ENCODE results near the gene DDX24. TPM values are rescaled to one million over a fixed set of nuclear protein-coding genes. Genes with fewer than 3 reads are reported as not detected.

The DDX24 gene
- total RNA-seq, 2 experiments from 2014 or later, result 273 to 292 TPM

- POLR2A ChIA-PET, result no interaction called here
These were observed 28.8 kb downstream of the DDX24 start for GRCh38 chr14:94052199-94052598.

DNA sequence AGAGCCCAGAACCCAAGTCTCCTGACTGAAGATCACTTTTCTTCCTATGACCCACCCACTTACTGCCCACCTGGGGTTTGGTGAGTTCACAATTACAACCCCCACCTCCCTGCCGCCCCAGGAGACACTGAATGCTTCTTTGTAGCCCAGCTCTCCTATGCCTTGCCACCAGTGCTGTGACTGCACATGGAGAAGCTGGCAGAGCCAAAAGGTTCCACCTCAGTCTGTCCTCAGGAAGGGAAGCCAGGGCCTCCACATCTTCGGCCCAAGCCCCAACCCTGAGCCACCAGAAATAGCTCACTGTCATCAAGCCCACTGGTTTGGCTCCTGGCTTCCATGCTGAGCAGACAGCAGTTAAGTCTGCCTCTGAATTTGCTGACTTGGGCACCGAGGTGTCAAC, 29.2 kb downstream of the DDX24 start:
- CTCF ChIA-PET, result interaction anchor here (0.6 to 1.1 kb wide), 2 partner anchors 9 to 108 kb away, joined by 3 to 4 read pairs; no protein-coding TSS in a partner anchor

More at GRCh38 chr14:94052199-94052598, 28.8 kb downstream of the DDX24 start:
- CTCF ChIA-PET, result interaction anchor here (0.6 kb wide), 1 partner anchor 109 kb away, joined by 3 read pairs; no protein-coding TSS in a partner anchor

DNA sequence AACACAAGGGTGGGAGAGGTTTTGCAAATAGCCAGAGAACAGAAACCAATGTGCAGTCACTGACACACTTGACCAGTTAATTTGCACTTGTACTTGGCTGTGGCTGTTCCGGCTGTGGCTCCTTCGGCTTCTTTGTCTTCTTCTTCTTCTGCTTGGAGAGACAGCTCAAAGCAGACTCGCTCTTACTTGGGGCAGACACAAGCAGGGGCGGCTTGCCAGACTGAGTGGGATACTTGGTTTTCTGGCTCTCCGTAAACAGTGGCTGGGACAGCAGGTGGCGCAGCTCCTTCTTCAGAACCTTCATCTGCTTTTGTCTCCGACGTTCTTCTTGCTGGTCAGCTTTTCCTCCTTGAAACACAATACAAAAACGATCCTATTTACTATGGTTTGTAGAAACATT, 29.9 kb downstream of the DDX24 start:
- CTCF ChIA-PET, result interaction anchor here (1.1 kb wide), 1 partner anchor 8 kb away, joined by 4 read pairs; no protein-coding TSS in a partner anchor
- POLR2A ChIA-PET, result no interaction called here

More for the DNA sequence above, 29.2 kb downstream of the DDX24 start:
- POLR2A ChIA-PET, result no interaction called here

DNA sequence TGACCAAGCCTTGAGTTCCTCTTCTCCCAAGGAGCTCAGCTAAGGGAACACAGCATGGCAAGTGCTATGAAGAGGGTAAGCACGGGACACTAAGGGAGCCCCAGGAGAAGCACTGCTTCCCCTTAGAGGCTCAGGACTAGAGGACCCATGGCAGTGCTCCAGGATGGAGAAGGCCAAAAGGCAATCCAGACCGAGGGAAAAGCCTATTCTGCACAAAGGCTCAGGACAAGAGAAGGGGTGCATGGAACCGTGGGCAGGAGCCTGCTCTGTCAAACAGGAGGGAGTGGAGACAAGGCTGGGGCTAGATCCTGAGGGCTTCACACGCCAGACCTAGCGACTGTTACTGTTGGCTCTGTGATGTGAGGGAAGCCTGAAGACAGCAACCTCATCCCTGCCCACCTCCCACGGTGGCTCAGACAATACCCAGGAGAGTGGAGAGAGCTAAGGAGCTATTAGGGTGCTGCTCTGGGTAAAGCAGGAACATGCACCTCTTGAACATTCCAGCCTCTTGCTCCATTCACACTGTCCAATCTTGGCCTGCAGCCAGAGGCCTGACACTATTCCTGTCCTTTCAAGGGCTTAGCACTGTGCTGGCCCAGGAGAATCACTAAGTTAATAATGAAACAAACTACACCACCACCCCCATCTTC, 30.6 kb downstream of the DDX24 start:
- CTCF ChIA-PET, result interaction anchor here (0.6 to 1.3 kb wide), 2 partner anchors 12 to 255 kb away, joined by 3 read pairs; no protein-coding TSS in a partner anchor

GRCh38 chr14:94049625-94050023, 31.4 kb downstream of the DDX24 start:
- ChIA-PET POLR2A (no interaction called here), CTCF (interaction anchor here (0.7 to 1.3 kb wide), 2 partner anchors 13 to 87 kb away, joined by 3 to 4 read pairs; no protein-coding TSS in a partner anchor)

More for the DNA sequence above, 30.6 kb downstream of the DDX24 start:
- POLR2A ChIA-PET, result no interaction called here

- POLR2A ChIA-PET, result no interaction called here
- CTCF ChIA-PET, result interaction anchor here (0.6 to 1.6 kb wide), 3 partner anchors 12 to 88 kb away, joined by 3 to 6 read pairs (median 4); no protein-coding TSS in a partner anchor
These were observed 32.0 kb downstream of the DDX24 start for GRCh38 chr14:94048691-94049624.

DNA sequence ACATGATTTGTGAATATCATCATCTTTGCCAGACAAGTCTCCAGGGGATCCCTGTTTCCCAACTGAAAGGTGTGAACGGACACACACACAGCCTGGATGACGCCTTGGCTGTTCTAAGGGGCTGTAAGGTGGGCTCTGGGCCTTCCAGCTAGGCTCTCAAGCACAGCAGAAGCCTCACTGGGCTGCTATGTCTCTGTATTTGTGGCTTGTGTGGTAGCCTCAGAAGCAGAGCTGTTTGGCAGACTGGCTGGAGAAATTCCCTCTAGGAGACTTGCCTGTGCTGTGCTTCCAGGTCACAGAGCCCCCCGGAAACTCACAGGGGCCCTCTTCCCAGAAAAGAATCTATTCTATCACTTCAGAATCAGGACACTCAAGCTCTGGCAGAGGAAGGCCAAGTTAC, 33.4 kb downstream of the DDX24 start:
- CTCF ChIA-PET, result interaction anchor here (1.6 kb wide), 1 partner anchor 11 kb away, joined by 6 read pairs; no protein-coding TSS in a partner anchor
- POLR2A ChIA-PET, result no interaction called here

DNA sequence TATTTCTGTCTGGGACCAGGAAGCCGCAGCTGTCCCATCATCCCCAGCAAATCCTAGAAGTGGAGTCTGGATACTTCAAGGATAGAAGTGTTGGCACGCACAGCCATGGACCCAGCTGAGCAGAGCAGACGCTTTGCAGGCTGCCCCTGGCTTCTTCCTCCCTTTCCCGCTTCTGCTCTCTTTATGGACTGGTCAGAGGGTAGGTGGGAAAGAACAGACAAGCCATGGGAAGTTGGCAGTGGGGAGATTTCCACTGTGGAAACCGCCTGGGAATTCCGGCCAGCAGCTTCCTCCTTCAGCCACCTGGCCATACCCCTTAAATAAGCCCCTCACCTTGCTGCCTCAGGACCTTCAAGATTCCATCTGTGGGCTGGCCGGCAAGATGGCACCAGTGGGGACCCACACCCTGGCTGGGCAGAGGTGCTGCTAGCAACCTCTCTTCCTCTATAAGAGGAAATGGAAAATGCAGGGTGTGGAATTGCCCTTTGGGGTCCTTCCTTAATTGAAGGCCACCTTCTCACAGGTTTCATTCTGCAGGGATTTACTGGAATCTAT, 34.2 kb downstream of the DDX24 start:
- POLR2A ChIA-PET, result no interaction called here
- CTCF ChIA-PET, result interaction anchor here (1.1 kb wide), 1 partner anchor 10 kb away, joined by 3 read pairs; no protein-coding TSS in a partner anchor

GRCh38 chr14:94045563-94046345, 35.2 kb downstream of the DDX24 start:
- POLR2A ChIA-PET, result no interaction called here
- CTCF ChIA-PET, result interaction anchor here (1.1 to 1.6 kb wide), 2 partner anchors 9 to 135 kb away, joined by 3 read pairs; no protein-coding TSS in a partner anchor

- CTCF ChIA-PET, result interaction anchor here (1.6 kb wide), 1 partner anchor 136 kb away, joined by 3 read pairs; no protein-coding TSS in a partner anchor
- POLR2A ChIA-PET, result no interaction called here
These were observed 35.9 kb downstream of the DDX24 start for GRCh38 chr14:94045101-94045500.

DNA sequence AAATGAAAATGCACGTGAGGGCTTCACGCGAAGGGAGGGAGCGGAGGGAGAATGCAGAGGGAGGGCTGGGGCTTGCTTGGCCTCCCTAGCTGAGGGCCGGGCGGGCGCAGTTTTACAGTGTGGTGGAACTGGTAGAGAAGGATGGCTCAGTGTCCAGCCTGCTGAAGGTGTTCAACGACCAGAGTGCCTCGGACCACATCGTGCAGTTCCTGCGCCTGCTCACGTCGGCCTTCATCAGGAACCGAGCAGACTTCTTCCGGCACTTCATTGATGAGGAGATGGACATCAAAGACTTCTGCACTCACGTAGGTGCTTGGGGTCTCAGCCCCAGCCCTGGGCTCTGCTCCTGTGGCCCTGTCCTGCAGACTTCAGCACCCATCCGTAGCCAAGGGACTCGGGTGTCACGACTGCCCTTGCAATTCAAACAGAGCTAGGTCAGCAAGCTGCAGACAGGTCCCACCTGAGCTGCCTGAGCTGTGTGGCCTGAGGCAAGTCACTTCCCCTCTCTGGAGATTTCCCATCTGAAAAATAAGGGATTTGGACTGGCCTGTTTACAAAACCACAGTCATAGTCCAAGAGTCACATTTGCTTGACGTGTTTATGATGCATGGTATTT, 36.4 kb downstream of the DDX24 start:
- ChIA-PET POLR2A (no interaction called here), CTCF (interaction anchor here (1.6 kb wide), 1 partner anchor 136 kb away, joined by 3 read pairs; no protein-coding TSS in a partner anchor)

DNA sequence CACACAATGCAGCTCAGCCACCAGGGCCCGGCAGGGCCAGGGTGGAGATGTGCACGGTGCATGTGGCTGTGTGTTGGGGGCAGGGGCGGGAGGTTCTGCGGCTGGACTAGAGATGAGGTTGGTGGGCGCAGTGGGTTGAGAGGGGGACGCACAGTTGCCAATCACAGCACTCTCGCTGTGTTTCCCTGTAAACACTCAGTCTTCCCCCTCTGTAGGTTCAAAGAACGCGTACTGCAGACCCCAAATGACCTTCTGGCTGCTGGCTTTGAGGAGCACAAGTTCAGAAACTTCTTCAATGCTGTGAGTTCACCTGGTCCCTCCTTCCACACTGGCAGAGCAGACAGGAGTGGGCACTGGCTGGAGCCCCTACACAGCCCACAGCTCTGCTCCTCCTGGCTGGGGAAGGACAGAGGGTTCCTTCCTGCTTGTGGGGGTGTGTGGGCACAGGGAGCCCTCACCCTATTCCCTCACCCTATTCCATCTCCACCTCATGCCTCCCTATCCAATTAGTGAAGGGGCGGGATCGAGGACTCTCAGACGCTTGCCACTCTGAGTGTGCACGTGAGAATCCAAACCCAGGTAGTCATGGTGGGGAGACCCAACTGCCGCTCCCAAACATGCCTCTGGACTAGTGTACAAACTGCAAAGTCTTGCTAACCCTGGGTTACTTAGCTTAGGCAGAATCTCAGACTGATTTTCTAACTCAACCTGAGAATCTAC, 37.1 kb downstream of the DDX24 start:
- CTCF ChIA-PET, result interaction anchor here (1.4 to 1.6 kb wide), 2 partner anchors 8 to 137 kb away, joined by 3 to 4 read pairs; no protein-coding TSS in a partner anchor
- POLR2A ChIA-PET, result no interaction called here

- ChIA-PET CTCF (interaction anchor here (1.4 kb wide), 1 partner anchor 8 kb away, joined by 4 read pairs; no protein-coding TSS in a partner anchor), POLR2A (no interaction called here)
These were observed 37.8 kb downstream of the DDX24 start for GRCh38 chr14:94043111-94043755.

DNA sequence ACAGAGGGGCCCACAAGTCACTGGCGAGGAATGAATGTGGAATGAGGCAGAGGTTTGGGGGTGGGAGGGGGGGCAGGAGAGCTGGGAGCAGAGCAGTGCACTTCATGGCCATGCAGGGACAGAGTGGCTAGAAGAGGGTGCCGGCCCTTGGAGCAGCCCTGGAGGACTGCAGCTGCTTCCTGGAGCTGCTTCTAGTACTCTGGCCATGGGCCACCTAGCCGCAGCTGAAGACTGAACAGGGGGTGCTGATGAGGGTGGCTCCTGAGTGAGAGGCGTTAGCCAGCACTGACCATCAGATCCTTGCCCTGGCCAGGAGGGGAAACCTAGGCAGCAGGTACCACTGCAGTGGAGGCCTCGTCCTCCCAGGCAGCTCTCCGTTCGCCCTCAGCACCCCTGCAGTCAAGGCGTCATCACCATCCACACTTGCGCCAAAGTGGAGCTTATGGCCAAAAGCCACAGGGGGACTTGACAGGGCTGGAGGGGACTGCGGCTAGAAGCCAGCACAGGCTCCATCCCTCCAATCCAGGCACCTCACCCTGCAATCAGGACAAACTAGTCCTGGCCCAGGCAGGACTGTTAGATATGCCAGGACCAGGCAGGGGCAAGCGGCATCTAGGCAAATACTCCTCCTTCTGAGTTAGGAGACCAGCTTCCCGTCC, 38.4 kb downstream of the DDX24 start:
- ChIA-PET CTCF (interaction anchor here (1.4 kb wide), 1 partner anchor 9 kb away, joined by 4 read pairs; no protein-coding TSS in a partner anchor), POLR2A (no interaction called here)

DNA sequence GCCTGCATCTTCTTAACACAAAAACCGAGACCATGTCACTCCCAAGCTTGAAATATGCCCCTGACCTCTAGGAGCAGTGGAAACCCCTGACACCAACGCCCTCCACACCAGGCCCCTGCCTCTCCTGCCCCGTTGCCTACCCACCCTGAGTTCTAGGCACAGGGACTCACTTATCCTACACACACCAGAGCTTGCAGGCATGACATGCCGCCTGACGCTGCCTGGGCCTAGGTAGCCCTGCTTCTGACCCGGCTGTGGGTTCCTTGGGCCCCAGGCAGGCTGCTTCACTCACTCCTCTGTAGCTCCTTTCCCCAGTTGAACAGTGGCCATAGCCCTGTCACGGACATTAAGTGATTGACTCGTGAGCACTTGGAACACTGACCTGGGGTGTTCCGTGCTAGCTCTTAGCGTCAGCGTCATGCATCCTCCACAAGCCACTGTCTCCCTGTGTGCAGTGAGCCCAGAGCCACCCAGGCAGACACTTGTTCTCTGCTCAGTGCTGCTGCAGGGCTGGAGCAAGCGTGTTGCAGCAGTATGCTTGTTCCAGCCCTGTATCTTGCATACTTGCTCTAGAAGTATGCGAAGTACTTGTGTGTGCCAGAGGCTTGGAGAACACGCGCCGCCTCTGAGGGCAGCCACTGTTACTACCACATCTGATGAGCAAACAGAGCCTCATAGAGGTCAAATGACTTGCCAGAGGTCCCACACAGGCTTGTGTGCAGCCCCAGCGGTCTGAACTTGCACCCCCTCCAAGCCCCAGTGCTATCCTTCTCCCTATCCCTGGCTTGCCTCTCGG, 39.3 kb downstream of the DDX24 start:
- ChIA-PET CTCF (interaction anchor here (0.9 kb wide), 1 partner anchor 12 kb away, joined by 3 read pairs; no protein-coding TSS in a partner anchor), POLR2A (no interaction called here)

- POLR2A ChIA-PET, result no interaction called here
- CTCF ChIA-PET, result interaction anchor here (0.9 kb wide), 1 partner anchor 13 kb away, joined by 3 read pairs; no protein-coding TSS in a partner anchor
These were observed 40.2 kb downstream of the DDX24 start for GRCh38 chr14:94040796-94041195.

All from activated CD8-positive, alpha-beta memory T cell treated with anti-CD3 and anti-CD28 coated beads for 36 hours (primary cell).